HG02759 (cell line): ENCODE results near the gene CASP5.

Experiments used
- ATAC-seq: cut with Tn5 transposase; IDR thresholded peaks from one replicate; pipeline ENCODE4 v1.9.1; 2021; ENCODE audit warnings: mild to moderate bottlenecking, moderate library complexity; ENCODE audit not compliant: unreplicated experiment

Gene CASP5

DNA sequence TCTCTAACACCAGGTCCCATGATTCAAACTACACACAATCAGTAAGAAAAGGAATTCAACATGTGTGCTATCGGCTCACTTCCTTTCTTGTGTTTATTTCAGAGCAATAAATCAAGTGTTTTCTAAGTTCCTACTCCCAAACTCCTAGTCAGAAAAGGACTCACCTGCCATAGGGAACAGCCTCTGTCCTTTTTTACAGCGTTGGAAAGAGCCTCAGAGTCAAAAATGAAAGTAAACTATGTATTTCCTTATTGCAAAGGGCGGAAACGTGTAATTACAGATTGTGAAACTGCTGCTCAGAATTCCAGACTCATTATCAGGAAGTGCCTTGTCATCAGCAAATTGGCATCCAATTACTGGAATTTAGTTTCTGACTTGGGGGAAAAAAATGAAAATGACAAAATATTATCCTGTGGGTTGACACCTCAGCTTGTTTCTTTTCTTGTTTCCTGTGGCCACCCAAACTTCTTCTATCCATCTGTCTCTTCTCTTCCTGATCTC, 54.6 kb downstream of the CASP5 start, which contains the start of gene CASP4:
Gene CASP4 (minus strand): TSS at position 220 of the 501 bp plus-strand sequence. CDS start 49 bp downstream, at position 171.
- ATAC-seq = peak; percentile 91

DNA sequence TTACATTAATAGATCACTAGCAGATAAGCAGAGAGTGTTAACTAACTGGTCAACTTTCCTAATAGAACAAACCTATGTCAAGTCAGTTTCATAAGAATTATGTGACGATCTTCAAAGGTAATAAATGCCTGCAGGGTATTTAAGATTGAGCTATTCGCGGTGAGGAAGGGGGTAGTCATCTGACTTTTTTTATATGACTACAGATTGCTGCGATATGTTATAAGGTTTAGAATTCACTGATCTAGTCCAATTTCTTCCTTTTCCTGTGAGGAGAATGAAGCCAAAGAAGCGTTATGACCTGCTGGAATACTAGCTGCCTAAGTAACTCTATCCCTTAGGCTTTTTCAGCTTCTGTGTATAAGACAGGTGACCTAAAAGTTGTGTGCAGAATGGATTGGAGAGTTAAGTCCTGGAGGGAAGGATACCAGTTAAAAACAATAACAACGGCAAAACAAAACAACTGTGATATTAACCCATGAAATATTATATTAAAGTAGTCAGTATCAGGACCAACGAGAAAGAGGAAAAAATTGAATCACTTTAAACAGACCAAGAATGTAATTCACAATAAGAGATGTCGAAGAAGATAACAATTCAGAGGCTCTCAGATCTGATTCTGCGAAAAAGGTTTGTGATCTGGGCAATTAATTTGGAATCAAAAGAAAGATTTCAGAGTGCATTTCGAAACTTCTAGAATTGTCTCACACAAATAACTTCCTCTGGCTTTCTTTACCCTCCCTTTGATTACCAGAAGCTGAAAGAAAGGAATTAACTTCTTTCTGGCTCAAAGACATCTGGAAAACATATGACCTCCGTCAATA, 55.2 kb downstream of the CASP5 start:
- ATAC-seq = peak; percentile 26

DNA sequence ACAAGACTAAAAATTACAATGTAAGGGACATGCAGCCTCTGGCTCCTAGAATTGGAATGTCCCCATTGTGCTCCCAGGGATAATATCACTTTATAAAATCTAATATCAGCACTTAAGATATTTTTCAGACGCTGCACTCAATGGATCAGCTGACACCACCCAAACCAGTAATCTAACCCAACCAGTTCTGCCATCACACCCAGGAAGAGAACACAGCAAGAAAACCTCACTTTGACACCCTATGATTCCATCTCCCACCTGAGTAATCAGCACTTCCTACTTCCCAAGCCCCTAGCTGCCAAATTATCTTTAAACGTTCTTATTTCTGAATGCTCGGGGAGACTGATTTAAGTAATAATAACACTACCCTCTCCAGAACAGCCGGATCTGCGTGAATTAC, 57.2 kb downstream of the CASP5 start:
- no peak for ATAC-seq

DNA sequence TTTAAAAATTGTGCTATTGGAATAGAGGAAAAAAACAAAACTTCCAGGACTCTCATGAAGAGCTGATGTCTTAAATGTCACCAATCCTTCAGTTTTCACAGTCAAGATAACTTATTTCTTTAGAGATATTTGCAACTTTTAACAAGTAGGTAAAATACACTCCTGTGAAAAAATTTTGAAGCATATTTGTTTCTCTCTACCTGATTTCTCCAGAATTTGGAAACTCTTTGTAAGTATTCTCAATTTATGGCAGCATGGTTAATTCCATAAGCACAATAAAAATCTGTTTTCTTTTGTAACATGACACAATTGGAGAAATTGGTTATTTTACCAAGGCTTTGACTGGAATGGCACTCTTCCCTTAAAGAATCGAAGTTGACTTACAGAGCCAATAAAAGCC, 58.7 kb downstream of the CASP5 start:
- ATAC-seq = no peak

DNA sequence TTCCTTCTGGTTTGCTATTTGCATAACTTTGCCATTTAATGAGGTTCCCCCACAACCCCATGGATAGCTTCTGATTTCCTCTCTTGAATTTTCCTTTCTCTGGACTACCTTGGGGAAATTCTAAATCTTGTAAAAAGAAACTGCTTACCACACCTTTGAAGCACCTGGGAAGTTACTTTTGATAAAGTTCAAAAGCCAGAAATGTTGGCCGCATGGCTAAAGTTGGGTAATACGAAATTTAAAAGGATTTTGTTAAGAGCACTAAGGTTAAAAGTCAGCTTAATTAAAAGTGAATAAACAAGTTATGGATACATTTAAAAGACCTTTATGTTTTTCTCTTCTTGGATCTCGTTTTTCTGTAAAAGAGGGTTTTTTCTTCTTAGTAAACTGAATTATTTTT, 60.1 kb downstream of the CASP5 start:
- no peak for ATAC-seq

DNA sequence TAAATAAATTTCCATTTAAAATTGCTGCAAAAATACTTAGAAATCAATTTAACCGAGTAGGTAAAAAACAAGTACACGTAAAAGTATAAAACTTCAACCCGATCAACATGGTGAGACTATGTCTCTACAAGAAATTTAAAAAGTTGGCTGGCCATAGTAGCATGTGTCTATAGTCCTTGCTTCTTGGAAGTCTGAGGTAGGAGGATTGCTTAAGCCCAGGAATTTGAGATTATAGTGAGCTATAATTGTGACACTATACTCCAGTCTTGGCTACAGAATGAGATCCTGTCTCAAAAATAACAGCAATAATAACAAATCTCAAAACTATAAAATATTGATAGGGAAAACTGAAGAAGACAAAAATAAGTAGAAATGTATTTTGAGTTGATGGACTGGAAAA, 65.7 kb downstream of the CASP5 start:
- no peak for ATAC-seq

DNA sequence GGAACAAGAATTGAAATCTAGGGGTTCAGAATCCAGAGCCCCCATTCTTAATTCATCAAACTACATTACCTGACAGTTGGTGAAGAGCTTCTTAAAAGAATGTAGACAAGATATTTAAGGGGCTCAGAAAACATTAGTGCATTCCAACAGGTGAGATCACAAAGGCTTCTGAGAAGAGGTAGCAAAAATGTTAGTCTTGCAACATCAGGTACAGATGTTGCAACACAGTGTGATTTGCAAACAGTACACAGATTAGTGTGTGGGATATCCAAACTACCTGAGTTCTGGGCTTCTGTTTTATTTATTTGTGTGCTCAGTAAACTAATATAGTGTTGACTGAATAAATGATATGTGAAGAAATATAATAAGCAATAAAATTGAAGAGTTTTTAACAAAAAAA, 66.4 kb downstream of the CASP5 start:
- no peak for ATAC-seq

DNA sequence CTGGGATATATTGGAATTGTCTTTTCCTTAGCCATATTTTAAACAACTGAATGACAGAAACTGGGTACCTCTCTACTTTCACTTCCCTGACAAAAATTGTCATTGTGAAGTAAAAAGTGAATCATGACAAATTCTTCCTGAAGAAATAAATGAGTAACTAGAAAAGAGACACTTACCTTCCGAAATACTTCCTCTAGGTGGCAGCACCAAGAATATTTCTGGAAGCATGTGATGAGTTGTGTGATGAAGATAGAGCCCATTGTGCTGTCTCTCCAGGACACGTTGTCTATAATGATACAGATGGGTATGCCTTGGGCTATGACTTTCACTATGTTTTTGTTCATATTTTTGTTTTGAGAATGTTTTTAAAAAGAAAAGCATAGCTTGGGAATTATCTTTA, 76.1 kb downstream of the CASP5 start:
- ATAC-seq = peak; percentile 95
